ENCODE results near the gene HIVEP3.

HIVEP3 gene

GRCh38 chr1:41716188-41717130 lies 202.3 kb downstream of the HIVEP3 start:
- DNase-seq (ENCODE audit: low read depth in 2 of 2, low spot score in 1 of 2): no peak

GRCh38 chr1:41715441-41716095 lies 203.2 kb downstream of the HIVEP3 start:
- no peak for DNase-seq (ENCODE audit: low read depth in 2 of 2, low spot score in 1 of 2)

- DNase-seq (ENCODE audit: low read depth in 2 of 2, low spot score in 1 of 2): no peak
These were observed 203.9 kb downstream of the HIVEP3 start for GRCh38 chr1:41714638-41715389.

GRCh38 chr1:41713557-41714327 lies 205.0 kb downstream of the HIVEP3 start:
- DNase-seq (ENCODE audit: low read depth in 2 of 2, low spot score in 1 of 2): no peak

- DNase-seq (ENCODE audit: low read depth in 2 of 2, low spot score in 1 of 2): no peak
These were observed 205.6 kb downstream of the HIVEP3 start for GRCh38 chr1:41713141-41713540.

- DNase-seq (ENCODE audit: low read depth in 2 of 2, low spot score in 1 of 2): no peak
These were observed 206.0 kb downstream of the HIVEP3 start for GRCh38 chr1:41712695-41713094.

- no peak for DNase-seq (ENCODE audit: low read depth in 2 of 2, low spot score in 1 of 2)
These were observed 206.6 kb downstream of the HIVEP3 start for GRCh38 chr1:41712081-41712480.

- DNase-seq (ENCODE audit: low read depth in 2 of 2, low spot score in 1 of 2): no peak
These were observed 207.1 kb downstream of the HIVEP3 start for GRCh38 chr1:41711581-41711980.

- DNase-seq (ENCODE audit: low read depth in 2 of 2, low spot score in 1 of 2): no peak
These were observed 207.7 kb downstream of the HIVEP3 start for GRCh38 chr1:41710980-41711379.

- no peak for DNase-seq (ENCODE audit: low read depth in 2 of 2, low spot score in 1 of 2)
These were observed 208.8 kb downstream of the HIVEP3 start for GRCh38 chr1:41709873-41710272.

- no peak for DNase-seq (ENCODE audit: low read depth in 2 of 2, low spot score in 1 of 2)
These were observed 209.4 kb downstream of the HIVEP3 start for GRCh38 chr1:41709331-41709730.

- no peak for DNase-seq (ENCODE audit: low read depth in 2 of 2, low spot score in 1 of 2)
These were observed 210.4 kb downstream of the HIVEP3 start for GRCh38 chr1:41708332-41708731.

GRCh38 chr1:41707793-41708192 lies 210.9 kb downstream of the HIVEP3 start:
- no peak for DNase-seq (ENCODE audit: low read depth in 2 of 2, low spot score in 1 of 2)

- no peak for DNase-seq (ENCODE audit: low read depth in 2 of 2, low spot score in 1 of 2)
These were observed 212.9 kb downstream of the HIVEP3 start for GRCh38 chr1:41705798-41706197.

GRCh38 chr1:41704196-41704595 lies 214.5 kb downstream of the HIVEP3 start:
- no peak for DNase-seq (ENCODE audit: low read depth in 2 of 2, low spot score in 1 of 2)

- no peak for DNase-seq (ENCODE audit: low read depth in 2 of 2, low spot score in 1 of 2)
These were observed 216.0 kb downstream of the HIVEP3 start for GRCh38 chr1:41702771-41703170.

GRCh38 chr1:41700986-41701535 lies 217.7 kb downstream of the HIVEP3 start:
- DNase-seq (ENCODE audit: low read depth in 2 of 2, low spot score in 1 of 2): no peak

GRCh38 chr1:41700581-41700980 lies 218.1 kb downstream of the HIVEP3 start:
- no peak for DNase-seq (ENCODE audit: low read depth in 2 of 2, low spot score in 1 of 2)

- no peak for DNase-seq (ENCODE audit: low read depth in 2 of 2, low spot score in 1 of 2)
These were observed 218.9 kb downstream of the HIVEP3 start for GRCh38 chr1:41699861-41700248.
